HG02678 (cell line): ENCODE results near the gene MTIF2.
"Not testable (repeated sequence)": the region's sequence is repeated elsewhere in the genome, so short reads cannot be mapped to it uniquely, and the experiment has no call there.

Experiments
- ATAC-seq: cut with Tn5 transposase; IDR thresholded peaks from one replicate; pipeline ENCODE4 v1.9.1; 2021; ENCODE audit warnings: mild to moderate bottlenecking, moderate library complexity; ENCODE audit not compliant: unreplicated experiment

Gene MTIF2

GRCh38 chr2:55242617-55243016 lies 26.4 kb downstream of the MTIF2 start:
- no peak for ATAC-seq

DNA sequence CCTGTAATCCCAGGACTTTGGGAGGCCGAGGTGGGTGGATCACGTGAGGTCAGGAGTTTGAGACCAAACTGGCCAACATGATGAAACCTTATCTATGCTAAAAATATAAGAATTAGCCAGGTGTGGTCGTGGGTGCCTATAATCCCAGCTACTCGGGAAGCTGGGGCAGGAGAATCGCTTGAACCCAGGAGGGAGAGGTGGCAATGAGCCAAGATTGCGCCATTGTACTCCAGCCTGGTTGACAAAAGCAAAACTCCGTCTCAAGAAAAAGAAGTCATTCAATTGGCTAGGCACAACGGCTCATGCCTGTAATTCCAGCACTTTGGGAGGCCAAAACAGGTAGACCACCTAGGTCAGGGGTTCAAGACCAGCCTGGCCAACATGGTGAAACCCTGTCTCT lies 27.4 kb downstream of the MTIF2 start:
- ATAC-seq = not testable (repeated sequence)

DNA sequence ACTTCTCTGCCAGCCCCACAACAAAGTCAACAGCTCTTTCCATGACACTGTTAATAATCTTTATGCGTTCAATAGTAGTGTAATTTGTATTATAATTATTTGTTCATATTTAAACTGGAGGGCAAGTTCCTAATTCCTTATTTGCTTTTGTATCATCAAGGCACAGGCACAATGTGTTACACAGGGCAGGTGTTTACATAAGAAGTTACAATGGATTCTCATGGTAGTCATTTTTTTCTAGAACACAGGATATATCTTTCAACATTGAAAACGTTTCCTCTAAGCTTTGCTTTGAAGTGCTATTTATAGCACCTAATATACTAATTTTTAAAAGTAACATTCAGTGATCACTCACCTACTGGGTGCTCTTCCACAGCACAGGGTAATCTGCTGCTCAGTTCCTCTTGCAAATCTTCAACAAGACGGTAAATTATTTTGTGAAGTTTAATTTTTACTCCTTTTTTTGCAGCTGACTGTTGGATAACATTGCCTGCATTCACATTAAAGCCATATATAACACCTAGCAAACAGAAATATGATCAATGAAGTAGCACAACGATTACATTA lies 29.3 kb downstream of the MTIF2 start:
- no peak for ATAC-seq

DNA sequence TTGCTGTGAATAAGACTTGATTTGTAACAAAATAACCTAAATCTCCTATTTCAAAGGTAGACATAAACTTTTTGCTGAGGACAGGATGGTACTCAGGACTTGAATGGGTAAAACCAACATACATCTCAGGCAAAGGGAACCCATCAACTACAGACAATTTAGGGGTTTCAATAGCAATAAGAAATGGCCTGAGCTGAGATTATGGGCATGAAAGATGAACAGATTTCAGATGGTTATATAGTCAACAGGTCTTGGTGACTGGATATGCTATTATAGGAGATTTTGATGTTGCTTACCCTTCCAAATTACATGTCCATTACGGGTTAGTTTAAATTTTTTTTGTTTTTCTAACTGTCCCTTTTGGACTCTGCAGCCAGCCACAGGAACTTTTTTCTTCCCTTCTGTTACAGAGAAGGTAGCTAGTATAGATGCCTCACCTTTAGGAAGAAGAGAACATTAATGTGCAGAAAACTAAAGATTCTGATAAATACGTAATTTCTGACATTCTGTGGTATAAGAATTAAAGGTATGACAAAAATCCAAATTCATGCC lies 32.0 kb downstream of the MTIF2 start:
- ATAC-seq = no peak

DNA sequence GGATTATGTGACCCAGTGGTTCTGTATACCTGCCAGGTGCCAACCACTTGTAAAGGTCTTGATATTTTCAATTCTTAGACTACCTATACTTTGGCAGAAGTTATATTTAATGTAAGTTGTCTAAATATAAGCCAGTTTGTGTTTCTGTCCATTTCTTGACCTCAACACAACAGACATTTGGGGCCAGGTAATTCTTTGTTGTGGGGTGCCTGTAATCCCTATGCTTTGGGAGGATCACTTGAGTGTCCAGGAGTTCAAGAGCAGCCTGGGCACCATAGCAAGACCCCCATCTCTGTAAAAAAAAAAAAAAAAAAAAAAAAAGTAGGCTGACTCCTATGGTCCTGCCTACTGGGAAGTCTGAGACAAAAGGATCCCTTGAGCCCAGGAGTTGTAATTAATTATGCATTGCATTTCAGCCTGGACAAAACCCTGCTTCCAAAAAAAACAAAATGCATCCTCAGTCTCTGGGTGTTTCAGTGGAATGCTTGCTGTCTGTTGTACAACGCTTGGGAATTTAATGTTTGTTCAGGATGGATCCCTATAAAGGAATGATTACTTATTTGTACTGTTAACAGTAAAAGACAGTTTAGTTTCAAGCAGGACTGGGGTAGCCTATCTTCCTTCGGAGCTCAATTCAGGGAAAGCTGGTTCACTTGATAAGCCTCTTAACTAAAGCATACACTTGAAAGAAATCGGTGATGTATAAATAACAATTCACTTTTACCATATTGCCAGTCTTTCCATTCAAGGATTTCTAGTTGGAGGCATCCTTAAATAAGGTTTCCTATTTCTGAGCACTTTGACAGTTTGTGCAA lies 33.1 kb downstream of the MTIF2 start:
- ATAC-seq = no peak

DNA sequence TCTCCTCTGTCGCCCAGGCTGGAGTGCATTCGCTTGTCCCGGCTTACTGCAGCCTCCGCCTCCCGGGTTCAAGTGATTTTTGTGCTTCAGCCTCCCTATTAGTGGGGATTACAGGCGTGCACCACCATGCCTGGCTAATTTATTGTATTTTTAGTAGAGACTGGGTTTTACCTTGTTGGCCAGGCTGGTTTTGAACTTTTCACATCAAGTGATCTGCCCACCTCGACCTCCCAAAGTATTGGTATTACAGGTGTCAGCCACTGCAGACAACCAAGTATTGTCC lies 35.4 kb downstream of the MTIF2 start:
- no peak for ATAC-seq

GRCh38 chr2:55232863-55233657 lies 36.0 kb downstream of the MTIF2 start:
- no peak for ATAC-seq

GRCh38 chr2:55232084-55232862 lies 36.8 kb downstream of the MTIF2 start, which contains the start of the genes CLHC1 and RPS27A:
CLHC1 (minus strand) TSS chr2:55232293; CDS start chr2:55222411, 9,882 bp downstream.
RPS27A (plus strand) TSS chr2:55232688; CDS start chr2:55232825, 137 bp downstream.
- ATAC-seq = peak; percentile 90

DNA sequence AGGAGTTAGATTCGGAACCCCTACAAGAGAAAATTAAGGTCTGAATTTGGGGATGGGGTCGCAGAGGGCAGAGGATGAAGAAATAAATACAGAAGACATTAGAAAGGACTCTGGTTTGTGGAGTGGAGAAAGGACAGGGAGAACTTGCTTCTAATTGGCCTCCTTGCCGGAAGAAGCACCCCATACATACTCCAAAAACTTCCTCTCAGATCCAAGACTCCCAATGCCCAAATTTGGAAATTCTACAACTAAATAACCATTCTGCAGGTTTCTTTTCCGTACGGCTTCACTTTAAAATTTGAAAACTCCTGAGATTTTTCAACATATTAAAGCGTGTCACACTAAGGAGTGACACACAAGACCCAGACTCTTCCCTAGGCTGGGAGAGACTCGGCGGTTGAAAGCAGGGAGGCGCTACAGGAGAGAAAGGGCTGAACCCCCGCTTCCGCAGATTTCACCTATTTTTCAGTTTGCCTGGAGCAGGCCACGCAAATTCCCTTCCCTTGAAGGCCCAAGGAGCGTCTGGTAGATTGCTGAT lies 37.4 kb downstream of the MTIF2 start:
- no peak for ATAC-seq

DNA sequence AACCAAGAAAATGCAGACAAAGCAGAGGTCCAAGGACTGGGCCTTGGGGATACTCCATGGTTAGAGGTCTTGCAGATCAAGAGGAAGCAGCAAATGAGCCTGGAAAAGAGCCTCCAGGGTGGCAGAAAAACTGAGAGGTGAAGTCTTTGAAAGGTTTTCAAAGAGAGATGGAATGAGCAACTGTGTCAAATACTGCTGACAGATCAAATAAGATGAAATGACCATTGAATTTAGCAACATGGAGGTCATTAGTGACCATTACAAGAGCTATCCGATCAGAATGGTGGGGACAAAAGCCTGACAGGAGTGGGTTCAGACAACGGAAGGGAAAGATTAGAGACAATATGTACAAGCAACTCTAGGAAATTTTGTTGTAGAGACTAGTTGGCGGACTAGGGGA lies 38.5 kb downstream of the MTIF2 start:
- no peak for ATAC-seq

DNA sequence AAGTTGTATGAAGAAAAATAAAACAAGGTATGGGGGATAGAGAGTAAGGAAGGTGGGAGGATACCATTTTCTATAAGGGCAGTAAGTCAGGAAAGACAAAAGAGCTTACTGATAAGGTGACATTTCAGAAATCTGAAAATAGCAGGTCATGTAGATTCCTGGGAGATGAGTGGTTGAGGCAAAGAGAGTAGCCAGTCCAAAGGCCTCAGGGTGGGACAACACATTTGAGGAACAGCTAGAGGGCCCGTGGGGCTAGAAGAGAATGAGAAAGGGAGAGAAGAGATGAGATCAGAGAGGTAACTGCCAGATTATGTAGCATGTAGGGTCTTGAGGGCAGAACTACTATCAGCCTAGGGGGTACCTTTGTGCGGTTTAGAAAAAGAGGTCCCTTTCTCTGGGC lies 39.8 kb downstream of the MTIF2 start:
- no peak for ATAC-seq

GRCh38 chr2:55228226-55228563 lies 40.8 kb downstream of the MTIF2 start:
- ATAC-seq = no peak

GRCh38 chr2:55227437-55228225 lies 41.4 kb downstream of the MTIF2 start:
- not testable (repeated sequence) for ATAC-seq

DNA sequence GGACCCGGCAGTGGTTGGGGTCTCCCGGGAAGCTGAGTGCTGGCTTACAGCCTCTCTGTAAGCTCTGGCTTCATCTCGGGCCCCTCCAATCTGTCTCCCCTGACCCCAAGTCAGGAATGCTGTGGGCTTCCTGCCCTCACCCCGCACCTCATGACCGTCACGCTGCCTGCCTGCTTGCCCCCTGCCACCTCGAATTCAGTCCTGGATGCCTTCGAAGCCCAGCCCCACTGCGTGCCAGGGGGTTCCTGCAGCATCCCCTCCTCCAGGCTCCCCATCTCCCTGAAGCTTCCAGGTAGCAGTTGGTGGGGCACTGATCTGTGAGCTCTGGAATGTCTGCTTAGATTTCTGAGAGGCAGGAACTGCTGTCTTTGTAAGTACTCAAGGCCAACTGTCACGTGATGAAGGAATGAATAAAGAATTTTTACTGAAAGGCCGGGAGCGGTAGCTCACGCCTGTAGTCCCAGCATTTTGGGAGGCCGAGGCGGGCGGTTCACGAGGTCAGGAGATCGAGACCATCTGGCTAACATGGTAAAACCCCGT lies 43.5 kb downstream of the MTIF2 start:
- no peak for ATAC-seq

DNA sequence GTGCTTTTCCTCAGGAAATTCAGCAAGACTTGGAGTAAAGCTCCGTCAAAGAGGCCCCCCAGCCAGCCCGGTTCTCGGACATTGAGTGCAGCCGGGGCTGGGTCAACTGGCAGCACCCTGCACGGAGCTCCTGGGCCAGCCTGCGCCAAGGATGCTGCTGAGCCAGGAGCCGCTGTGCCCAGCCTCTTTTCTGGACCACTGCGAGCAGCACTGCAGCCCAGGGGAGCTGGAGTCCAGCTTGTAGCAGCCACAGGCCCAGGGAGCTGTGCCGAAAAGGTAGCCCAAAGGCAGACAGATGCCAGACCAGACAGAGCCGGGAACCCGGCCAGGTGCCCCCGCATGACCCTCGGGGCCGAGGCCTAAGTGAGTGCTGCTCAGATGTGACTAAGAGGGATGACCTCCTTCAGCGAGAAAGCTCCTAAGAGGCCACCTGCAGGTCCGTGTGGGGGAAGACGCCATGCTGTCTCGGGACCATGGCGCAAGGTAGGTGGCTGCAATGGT lies 44.2 kb downstream of the MTIF2 start:
- ATAC-seq = no peak

DNA sequence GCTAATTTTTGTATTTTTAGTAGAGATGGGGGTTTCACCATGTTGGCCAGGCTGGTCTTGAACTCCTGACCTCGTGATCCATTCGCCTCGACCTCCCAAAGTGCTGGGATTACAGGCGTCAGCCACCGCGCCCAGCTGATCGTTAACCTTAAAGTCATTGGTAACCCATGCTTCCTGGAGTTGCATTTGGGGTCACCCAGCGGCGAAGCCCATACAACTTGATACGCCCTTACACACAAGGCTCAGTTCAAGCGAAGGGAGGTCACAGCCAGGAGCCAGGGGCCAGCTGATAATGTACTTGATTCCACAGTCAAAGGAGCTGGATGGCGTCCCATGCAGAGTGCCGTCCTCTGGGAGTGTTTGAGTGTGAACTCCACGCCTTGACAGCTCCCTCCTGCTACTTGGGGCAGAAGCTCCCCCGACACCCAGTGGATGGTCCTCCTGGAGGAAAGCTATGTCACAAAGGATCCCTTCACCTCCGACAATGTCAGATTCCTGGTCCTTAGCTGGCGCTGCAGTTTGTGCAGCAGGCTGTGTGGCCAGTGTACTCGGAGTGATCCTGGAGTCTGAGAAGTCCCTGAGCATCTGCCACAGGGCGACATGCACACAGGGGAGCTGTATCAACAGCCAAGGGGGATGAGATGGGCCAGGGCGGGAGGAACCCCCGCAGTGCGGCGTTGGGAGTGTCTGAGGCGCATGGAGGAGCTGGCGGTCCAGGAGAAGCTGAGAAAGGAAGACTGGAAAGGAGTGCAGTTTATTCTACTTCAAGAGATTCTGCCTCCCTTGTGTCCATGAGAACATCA lies 44.9 kb downstream of the MTIF2 start:
- no peak for ATAC-seq

- no peak for ATAC-seq
Measured at GRCh38 chr2:55213822-55214221, 55.2 kb downstream of the MTIF2 start.

GRCh38 chr2:55204950-55205349 lies 64.1 kb downstream of the MTIF2 start:
- ATAC-seq = no peak

GRCh38 chr2:55204536-55204935 lies 64.5 kb downstream of the MTIF2 start:
- ATAC-seq = no peak
